GM18858 (cell line): ENCODE data around the gene SAE1.
"Not testable (repeated sequence)": the region's sequence is repeated elsewhere in the genome, so short reads cannot be mapped to it uniquely, and the experiment has no call there.

Source experiments
- ATAC-seq: cut with Tn5 transposase; IDR thresholded peaks from one replicate; pipeline ENCODE4 v1.9.1; 2021; ENCODE audit not compliant: unreplicated experiment

SAE1 gene

DNA sequence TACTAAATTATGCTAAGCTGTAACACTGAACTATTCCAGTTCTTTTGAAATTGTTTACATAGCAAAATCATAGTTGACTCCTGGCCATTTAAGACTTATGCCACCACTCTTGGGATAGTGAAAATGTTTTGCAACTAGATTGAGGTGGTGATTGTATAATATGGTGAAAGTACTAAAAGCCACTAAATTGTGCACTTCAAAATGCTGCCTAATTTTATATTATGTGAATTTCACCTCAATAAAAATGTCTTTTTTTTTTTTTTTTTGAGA, 5.0 kb upstream of the SAE1 start:
- no peak for ATAC-seq

DNA sequence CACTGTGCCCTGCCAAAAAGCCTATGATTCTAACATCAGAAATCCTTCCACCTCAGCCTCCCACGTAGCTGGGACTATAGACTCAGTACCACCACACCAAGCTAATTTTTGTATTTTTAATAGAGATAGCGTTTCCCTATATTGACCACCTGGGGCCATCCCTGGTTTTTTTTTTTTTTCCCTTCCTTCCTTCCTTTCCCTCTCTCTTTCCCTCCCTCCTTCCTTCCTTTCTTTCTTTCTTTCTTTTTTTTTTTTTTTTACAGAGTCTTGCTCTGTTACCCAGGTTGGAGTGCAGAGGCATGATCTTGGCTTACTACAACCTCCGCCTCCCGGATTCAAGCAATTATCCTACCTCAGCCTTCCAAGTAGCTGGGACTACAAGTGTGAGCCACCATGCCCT, 1.1 kb upstream of the SAE1 start:
- no peak for ATAC-seq

- no peak for ATAC-seq
Observed at GRCh38 chr19:47130120-47130588, 481 bp upstream of the SAE1 start.

DNA sequence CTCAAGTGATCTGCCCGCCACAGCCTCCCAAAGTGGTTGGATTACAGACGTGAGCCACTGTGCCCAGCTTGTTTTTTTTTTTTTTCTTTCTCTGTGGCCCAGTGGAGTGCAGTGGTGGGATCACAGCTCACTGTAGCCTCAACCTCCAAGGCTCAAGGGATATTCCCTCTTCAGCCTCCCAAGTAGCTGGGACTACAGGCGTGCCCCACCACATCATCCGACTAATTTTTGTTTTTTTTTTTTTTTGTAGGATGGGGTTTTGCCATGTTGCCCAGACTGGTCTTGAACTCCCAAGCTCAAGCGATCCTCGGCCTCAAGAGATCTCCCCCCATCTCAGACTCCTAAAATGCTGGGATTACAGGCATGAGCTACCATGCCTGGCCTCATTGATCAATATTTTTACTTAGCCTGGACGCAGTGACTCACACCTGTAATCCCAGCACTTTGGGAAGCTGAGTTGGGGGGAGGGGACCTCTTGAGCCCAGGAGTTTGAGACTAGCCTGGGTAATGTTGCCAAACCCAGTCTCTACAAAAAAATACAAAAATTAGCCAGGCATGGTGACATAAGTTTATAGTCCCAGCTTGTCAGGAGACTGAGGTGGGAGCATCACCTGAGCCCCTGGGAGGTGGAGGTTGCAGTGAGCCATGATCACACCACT, 1.7 kb downstream of the SAE1 start:
- no peak for ATAC-seq

GRCh38 chr19:47133021-47133471, 2.4 kb downstream of the SAE1 start:
- no peak for ATAC-seq

DNA sequence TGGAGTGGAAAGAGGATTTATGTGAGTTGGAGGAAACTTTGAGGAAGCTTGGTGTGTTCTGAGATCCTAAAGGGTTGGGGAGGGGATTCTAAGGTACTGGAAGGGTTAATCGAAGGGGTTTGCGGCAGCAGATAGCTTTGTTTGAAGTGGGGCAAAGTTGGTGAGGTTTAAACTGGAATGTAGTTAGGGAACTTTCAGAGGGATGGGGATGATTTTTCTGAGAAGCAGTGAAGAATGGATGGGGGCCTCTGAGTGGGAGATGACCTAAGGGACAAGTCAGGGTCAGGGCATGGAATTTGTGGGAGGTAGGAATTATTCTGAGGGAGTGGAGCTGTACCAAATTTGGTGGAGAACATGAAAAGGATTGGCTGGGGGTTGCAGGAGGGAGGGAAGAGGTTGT, 3.9 kb downstream of the SAE1 start:
- ATAC-seq, result no peak

GRCh38 chr19:47135156-47135555, 4.5 kb downstream of the SAE1 start:
- no peak for ATAC-seq

DNA sequence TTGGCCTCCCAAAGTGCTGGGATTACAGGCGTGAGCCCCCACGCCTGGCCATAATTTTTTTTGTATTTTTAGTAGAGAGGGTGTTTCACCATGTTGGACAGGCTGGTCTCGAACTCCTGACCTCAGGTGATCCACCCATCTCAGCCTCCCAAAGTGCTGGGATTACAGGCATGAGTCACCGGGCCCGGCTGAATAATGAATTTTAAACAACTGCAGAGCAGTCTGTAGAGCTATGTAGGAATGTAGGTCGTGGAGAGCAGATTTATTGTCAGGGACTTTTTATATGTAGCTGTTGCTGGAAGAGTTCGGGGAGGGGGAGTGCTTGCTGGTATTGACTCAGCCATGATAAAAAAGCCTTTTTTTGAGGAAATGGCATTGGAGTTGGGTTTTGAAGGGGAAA, 10.6 kb downstream of the SAE1 start:
- ATAC-seq, result not testable (repeated sequence)

DNA sequence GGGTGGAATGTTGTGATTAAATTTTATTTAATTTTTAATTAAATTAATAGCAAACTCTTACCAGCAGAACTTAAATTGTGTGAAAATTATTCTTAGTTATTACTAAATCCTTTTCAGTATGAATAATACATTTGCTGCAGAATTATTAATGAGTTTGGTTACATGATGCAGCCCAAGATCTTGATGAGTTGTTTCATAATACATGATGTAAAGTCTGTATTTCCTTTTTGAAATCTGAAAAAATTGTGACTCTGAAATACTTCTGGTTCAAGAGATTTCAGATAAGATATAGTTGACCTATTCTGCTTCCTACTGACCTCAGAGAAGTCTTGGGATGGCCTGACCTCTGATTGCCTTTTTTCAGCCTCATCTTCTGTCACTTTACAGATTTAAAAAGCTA, 11.1 kb downstream of the SAE1 start:
- ATAC-seq, result no peak

- no peak for ATAC-seq
Observed at GRCh38 chr19:47142779-47143178, 12.1 kb downstream of the SAE1 start.

DNA sequence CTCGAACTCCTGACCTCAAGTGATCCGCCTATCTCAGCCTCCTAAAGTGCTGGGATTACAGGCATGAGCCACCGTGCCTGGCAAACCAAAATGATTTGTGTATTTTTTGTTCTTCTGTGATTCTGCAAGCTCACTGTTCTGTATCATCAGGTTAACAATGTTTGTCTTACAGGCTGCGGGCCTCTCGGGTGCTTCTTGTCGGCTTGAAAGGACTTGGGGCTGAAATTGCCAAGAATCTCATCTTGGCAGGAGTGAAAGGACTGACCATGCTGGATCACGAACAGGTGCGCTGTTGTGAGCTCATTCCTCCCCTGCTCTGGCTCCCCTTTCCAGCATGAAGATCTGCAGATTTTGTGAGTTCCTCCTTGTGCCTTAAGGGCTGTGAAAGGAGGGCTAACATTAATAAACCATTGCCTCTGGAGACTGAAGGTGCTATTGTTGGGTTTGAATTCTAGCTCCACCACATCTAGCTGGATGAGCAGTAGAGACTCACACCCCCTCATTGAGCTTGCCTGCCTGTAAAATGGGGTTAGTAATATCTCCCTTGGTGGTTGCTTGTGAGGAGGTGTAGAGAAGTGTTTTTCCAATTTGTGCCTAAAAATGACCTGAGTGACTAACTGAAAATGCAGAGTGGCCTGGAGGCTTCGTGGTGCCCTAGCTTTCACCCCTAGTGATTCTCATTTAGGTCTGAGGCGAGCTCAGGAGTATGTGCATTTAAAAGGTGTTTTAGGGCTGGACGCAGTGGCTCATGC, 12.9 kb downstream of the SAE1 start:
- no peak for ATAC-seq

DNA sequence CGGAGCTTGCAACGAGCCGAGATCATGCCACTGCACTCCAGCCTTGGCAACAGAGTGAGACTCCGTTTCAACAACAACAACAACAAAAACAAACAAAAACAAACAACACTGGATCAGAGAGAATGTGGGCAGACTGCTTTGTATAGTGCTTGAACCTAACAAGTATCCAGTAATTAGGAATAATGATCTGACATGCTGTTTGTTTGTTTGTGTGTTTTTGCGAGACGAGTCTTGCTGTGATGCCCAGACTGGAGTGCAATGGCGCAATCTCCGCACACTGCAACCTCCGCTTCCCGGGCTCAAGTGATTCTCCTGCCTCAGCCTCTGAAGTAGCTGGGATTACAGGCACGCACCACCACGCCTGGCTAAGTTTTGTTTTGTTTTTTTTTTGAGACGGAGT, 14.0 kb downstream of the SAE1 start:
- ATAC-seq, result no peak

DNA sequence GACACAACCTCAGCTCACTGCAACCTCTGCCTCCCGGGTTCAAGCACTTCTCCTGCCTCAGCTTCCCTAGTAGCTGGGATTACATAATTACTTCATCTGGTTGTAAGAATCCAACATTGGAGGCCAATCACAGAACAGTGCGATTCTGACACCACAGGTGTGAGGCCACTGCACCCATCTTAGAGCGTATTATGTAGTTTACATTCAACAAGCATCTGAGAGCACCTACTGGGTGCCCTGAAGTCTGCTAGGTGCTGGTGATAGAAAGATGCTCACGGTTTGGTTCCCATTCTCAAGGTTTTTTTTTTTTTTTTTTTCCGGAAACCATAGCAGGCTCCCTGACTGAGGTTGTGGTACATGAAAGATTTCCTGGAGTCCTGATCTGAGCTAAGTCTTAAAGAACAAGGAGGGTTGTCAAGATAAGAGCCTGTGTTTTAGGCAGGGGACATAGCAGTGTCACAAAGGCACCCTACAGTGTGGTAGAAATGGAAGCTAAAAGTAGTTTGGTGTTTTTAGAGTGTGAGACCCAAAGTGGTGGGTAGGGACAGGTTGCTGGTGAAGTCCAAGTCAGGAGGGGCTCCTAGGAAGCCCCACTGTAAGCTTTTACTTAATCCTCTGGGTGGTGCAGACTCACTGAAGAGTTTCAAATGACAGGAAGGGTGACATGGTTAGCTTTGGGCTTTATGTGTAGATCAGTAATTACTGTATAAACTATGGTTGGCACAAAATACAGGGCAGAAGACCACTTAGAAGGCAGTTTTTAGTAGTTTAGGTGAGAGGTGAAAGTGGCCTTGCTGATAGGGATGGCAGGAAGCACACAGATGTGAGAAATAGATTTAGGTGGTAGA, 15.2 kb downstream of the SAE1 start:
- ATAC-seq, result no peak

DNA sequence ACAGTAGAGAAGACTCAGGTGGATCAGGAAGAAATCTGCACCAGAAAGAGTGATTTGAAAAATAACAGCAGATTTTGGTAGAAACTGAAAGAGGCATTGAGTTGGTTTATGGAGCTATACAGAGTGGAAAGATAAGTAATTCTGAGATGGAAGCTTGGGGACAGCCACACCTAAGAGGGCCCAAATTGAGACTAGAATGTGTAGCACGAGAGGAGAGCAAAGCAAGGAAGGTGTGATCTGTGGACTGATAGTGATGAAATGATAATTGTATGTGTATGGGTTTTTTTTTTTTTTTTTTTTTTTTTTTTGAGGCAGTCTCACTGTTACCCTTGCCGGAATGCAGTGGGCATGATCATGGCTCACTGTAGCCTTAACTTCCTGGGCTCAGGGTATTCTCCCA, 16.3 kb downstream of the SAE1 start:
- no peak for ATAC-seq

GRCh38 chr19:47151627-47152026, 21.0 kb downstream of the SAE1 start:
- no peak for ATAC-seq

GRCh38 chr19:47152205-47152604, 21.6 kb downstream of the SAE1 start:
- ATAC-seq, result no peak

GRCh38 chr19:47152632-47153031, 22.0 kb downstream of the SAE1 start:
- ATAC-seq, result no peak

DNA sequence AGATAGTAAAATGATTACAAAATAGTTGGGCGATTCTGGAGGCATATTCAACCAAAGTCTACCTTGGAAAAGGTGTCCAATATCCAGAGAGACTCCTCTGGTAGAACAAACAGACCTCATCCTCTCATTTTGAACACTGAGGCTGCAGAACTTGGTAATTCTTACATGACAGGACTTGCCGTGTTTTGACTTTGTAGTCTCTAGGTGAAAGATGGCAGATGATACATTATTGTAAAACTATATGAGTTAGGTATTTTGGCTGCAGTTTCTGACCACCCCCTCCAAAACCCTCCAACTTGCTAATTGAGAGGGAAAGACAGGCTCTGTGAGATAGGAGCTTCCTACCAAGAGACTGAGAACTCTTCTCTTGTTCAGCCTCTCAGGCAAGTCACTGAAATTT, 22.6 kb downstream of the SAE1 start:
- ATAC-seq, result no peak

DNA sequence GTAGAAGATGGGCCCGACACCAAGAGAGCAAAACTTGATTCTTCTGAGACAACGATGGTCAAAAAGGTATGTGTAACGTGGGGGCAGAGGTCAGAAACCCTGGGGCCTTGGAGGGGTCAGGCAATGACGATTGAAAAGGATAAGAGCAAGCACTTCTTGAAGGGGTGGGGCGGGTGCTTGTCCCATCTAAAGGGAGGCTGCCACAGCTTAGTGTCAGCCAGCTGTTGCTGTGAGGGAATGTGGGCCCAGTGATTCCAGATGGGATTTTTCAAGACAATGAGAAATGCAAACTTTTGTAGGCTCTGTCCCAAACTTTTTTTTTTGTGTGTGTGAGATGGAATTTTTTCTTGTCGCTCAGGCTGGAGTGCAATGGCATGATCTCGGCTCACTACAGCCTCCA, 24.5 kb downstream of the SAE1 start:
- ATAC-seq, result no peak

DNA sequence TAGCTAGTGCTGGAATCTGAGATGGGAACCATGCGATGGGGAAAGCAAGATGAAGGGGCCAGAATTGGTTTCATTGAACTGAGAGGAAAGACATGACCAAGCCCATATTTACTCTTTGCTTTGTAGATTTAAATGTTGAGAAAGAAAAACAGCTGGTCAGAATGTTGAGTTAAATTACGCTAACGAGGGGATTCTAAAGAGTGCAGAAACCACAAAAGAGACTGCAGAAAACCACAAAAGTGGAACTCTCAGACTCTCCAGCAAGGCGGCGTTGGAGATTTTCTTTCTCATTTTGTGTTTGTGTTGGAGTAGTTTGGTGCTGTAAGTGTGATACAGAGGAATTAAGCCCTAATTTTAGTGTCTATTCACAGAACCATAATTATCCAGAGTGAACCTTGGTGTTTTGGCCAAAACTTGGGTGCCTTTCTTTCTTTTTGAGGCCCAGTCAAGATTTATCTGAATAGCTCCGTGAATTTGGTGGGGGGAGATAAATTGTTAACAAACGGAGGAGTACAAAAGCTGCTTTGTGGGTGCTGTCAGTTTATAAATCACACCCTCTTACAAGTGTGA, 26.3 kb downstream of the SAE1 start:
- no peak for ATAC-seq

DNA sequence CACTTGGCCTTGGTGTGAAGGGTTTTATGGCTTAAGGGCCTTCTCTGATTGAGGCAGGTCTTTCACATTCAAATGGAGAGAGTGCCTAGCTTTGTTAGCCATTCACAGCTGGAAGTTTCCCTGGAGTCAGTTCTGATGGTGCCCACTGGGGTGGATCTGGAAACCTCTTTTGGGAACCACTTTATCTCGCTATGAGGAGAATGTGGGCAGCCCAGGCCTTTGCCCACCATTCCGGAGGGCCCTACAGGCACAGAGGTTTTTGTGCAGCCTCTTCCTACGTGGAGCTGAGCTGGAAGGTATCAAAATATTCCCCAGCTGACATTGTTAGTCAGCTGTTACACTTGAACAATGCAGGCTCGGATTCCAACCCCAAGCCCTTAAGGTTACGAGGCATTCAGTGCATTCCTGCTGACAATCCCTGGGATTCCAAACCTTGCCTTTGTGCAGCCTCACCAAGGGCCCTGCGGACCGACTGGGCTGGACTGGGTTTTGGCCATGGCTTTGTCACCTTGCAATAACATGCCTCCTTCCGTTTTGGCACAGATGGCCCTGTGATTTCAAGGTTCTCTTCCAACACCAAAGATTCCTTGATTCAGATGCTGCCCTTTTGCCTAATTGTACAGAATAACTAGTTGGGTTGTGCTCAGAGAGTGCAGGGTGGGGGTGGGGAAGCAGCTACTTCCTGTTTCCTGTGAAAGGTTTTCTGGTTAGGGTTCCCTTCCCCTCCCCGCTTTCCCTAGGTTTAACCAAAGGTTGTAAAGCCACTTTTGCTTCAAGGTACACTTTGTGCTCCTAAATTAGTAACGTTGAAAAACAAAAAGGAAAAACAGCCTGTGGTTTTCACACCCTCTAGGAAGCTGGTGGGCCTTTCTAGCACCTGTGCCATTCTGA, 27.0 kb downstream of the SAE1 start:
- no peak for ATAC-seq
